Smooth muscle cell of the brain vasculature (primary cell): ENCODE results near the gene HSFX2.
"Not testable (repeated sequence)": the region's sequence is repeated elsewhere in the genome, so short reads cannot be mapped to it uniquely, and the experiment has no call there.

ENCODE experiments used
- DNase-seq: peaks from one replicate; pipeline ENCODE4 v3.0.0-alpha.2; 2012; ENCODE audit warnings: low read depth, low spot score

The HSFX2 gene, protein sequence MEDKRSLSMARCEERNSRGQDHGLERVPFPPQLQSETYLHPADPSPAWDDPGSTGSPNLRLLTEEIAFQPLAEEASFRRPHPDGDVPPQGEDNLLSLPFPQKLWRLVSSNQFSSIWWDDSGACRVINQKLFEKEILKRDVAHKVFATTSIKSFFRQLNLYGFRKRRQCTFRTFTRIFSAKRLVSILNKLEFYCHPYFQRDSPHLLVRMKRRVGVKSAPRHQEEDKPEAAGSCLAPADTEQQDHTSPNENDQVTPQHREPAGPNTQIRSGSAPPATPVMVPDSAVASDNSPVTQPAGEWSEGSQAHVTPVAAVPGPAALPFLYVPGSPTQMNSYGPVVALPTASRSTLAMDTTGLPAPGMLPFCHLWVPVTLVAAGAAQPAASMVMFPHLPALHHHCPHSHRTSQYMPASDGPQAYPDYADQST

DNA sequence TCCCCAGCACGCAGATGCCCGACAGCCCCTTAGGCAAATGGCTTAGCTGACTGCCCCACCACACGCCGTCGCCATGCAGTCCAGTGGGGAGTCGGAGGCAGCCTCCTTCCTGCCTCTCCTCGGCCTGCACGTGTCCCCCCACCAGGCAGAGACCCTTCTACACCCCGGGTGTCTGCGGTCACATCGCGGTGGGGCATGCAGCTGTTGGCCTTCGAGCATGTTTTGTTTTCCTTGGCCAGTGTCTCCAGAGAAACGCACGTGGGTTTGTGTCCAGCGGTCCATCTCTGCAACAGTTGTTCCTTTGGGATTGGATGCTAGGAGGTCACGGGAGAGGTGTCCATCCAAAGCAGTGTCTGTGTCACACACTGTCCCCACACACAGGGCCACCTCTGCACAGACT is at the start of gene HSFX2:
HSFX2 (minus strand) TSS at position 101 of the 400 bp plus-strand sequence. CDS start 614 bp downstream, outside the sequence.
- DNase-seq = not testable (repeated sequence)

DNA sequence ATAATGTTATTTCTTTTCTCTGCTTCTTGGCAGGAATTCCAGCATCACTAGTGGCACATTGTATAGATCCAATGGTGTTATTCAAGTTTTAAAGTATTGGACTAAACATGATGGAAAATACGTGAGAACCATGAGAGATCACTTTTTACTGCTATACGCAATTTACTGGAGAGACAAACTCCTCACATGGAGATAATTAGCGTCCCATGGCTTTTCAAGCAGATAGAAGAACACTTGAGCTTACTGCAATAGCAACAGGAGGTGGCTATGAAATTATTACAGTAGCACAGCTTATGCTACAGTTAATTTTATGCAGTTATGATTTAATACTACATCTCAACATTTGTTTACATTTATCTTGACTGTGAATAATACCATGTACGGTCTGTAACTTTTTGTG is 48.4 kb upstream of the HSFX2 start:
- no peak for DNase-seq

DNA sequence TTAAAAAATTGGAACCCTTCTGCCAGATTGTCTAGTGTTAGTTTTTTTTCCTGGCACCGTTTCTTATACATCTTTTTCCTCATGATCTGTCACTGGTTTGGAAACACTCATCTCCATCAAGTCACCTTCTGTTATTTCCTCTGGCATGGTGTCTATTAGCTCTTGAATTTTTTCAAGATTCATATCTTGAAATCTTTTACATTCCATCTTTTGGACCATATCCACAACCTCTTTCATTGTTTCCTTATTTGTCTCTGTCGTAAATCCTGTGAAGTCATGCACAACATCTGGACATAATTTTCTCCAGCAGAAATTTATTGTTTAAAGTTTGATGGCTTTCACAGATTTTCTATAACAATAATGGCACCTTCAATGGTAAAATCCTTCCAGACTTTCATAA is 46.7 kb upstream of the HSFX2 start:
- DNase-seq = no peak

DNA sequence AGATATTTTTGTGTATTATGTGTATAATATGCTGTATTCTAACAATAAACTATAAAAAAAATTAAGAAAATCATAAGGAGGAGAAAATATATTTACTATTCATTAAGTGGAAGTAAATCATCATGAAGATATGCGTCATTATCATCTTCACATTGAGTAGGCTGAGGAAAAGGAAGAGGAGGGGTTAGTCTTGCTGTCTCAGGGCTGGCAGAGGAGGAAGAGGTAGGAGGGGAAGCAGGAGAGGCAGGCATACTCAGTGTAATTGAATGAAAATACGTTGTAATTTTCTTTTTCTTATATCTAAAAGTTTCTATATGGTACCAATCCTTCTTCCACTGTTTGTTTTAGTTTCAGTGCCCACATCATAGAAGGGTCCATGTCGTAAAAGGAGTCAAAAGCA is 46.3 kb upstream of the HSFX2 start:
- DNase-seq = no peak

DNA sequence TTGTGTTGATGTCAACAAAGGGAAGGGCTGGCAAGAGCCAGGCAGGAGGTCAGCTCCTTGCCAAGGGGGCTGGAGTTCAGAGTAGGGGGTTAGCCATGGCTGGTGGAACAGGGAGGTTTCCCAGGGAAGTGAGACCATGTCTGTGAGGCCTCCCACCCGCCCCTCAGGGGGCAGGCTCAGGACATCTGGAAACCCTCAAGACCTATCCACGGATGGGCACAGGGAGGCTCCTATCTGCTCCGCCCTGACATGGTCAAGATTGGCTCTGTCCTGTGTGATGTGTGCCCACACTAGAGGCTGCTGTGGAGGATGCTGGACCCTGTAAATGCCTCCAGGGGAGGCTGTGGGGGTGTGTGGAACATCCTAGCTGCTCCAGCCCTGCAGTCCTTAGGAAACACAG is 44.5 kb upstream of the HSFX2 start:
- no peak for DNase-seq

DNA sequence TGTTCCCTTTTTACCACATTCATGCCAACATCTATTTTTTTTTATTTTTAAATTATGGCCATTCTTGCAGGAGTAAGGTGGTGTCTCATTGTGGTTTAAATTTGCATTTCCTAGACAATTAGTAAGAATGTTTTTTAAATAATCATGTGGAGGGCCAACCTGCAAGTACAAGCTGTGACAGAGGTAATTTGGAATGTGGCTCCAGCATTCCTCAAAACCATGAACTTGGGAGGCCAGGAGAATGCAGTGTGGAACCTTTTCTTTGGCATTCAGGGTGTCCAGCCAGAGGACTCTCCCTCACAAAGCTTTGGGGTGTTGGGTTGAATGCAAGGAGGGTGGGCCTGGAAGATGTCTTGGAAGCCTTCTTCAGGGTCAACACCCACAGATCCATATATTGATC is 43.7 kb upstream of the HSFX2 start:
- DNase-seq = no peak

DNA sequence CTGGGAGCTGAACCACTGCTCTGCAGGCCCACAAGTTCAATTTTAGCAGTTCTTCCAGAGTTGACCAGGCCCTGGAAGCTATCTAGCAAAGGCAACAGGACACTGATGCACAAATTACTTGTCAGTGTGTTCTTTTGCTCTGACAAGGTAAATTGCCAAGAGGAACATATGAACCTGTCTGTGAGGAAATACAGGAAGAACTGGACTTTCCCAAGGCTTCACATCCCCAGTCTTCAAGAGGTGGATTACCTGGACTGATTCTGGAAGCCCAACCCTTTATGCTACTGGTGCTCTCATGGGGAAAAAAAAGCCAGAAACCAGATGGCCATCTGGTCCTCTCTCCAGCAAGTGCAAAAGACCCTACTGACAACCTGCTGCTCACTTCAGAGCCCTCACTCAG is 38.4 kb upstream of the HSFX2 start:
- DNase-seq = no peak

DNA sequence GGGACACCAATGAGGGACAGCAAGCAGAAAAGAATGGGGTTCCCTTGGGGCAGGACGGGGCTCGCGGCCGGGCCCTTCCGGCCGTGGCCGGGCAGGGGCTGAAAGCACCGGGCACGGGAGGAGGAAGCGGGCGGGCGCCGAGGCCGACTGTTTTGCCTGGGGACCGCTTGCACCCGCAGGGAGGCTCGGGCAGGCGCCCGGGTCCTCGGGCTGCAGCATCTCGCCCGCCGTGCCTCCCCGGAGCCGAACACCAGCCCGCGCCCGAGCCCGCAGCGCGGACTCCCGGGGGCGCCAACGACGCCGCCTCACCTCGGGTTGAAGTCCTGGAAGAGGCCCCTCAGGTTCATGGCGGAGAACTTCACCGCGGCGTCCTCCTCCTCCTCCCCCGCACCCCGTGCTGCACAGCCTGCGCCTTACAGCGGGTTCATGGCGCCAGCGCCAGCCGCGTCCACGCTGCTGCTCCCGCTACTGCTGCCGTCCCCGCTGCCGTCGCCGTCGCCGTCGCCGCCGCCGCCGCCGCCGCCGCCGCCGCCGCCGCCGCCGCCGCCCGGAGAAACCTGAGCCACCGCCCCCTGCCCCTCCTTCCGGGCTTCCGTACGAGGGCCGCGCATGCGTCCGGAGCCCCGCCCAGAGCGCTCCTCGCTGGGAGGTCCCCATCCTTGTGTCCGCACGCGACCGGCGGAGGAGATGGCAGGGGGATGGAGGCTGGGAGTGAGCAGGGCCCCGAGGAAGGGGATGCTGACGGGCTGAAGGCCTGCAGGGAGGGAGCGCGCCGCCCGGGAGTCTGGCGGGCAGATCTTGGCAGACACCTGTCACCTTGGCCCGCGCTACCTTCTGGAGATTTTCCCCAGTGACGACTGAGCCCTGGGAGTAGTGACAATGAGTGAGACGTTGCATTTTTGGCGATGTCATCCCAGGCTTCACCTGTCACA is 36.4 kb upstream of the HSFX2 start, which contains the start of gene TMEM185A:
TMEM185A (minus strand) TSS at position 559 of the 932 bp plus-strand sequence; CDS start at position 347, 212 bp downstream.
- DNase-seq = no peak

DNA sequence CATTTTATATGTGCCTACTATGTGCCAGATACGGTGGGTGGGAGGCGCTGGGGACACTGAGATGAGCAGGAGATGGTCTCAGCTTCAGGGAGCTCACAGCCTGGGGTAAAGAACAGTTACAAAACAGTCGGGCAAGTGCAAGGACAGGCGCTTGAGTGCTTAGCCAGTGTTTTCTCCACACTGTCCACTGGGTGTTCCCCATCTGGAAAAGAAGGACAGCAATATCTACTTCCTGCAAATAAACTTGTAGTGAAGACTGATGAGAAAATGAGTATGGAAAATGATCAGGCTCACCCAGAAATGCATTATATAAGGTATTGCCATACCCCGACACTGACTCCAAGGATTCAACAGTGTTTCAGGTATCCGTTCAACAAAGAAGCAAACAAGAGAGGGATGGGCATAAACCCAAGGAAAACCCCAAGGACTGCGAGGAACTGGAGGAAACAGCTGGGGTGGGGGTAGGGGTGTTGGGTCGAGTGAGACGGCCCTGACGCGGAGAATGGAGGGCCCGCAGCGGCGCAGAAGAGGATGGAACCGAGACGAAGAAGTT is 35.6 kb upstream of the HSFX2 start:
- DNase-seq = no peak

DNA sequence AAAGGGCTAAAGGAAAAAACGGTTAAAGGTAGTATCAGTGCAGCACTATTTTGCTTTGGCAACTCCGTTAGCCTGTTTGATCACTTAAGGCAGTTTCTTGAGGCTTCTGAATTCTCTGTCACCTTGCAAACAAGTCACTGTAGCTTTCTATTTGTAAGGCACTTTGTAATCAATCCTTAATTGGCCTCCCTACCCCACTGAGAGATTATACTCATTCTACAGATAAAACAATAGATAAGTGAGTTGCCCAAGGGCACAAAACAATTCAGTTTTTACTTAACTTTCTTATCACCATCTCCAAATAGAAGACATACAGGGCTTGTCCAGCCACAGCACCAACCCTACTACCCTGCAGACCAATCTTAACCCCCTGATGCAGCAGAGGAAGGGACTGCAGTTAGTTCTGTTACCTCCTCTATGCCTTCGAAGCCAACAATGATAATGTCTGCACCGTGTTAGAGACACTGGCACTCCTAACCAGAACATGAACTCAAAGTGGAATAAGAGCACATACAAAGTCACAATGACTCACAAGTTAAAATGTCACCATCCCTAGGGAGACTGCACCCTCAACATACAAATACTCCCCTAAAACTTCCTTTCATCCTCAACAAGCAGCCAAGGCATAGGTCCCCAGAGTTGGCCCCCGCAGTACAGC is 34.7 kb upstream of the HSFX2 start:
- no peak for DNase-seq

DNA sequence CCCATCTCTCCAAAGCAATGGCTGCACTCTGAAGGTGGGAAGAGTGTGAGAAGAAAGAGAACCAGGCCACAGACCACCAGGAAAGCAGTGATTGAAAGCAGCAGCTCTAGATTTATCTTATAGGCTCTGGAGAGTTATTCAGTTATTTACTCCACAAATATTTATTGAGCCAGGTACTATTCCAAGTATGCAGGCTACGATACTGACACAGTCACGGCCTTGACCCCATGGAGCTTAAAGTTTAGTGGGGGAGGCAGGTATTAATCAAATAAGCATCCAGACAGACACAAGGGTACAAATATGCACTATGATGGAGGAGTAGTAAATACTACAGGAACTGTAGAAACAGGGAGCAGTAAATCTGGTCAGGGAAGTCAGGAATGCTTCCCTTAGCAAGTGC is 33.7 kb upstream of the HSFX2 start:
- no peak for DNase-seq

DNA sequence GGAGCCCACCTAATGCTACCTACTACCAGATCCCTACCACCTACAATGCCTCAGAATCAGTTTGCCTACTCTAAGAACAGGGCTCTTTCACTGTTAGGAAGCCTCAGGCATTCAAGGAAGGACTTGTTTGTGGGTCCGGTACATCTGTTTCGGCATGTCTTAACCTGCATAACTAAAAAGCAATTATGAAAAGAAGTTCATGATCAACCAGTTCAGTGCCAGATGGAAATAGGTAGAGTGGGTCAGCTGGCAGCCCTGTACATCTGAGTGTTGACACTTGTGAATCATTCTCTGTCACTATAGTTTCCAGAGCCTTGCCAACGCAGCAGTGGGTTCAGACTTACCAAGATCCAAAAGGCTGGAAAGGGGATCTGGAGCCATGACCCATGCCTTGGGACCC is 33.2 kb upstream of the HSFX2 start:
- DNase-seq = no peak

DNA sequence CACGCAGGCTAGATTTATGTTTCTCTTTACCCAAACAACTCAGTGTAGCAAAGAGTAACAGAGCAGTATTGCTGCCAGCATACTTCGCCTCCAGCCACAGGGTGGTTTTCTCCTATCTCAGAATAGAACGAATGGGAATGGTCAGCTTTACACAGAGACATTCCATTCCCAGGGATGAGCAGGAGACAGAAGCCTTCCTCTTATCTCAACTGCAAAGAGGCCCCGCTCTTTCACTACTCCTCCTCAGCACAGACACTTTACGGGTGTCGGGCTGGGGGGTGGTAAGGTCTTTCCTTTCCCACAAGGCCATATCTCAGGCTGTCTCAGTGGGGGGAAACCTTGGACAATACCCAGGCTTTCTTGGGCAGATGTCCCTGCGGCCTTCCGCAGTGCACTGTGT is 31.7 kb upstream of the HSFX2 start:
- not testable (repeated sequence) for DNase-seq

DNA sequence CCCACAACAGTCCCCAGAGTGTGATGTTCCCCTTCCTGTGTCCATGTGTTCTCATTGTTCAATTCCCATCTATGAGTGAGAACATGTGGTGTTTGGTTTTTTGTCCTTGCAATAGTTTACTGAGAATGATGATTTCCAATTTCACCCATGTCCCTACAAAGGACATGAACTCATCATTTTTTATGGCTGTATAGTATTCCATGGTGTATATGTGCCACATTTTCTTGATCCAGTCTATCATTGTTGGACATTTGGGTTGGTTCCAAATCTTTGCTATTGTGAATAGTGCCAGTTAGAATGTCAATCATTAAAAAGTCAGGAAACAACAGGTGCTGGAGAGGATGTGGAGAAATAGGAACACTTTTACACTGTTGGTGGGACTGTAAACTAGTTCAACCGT is 24.5 kb upstream of the HSFX2 start:
- DNase-seq = not testable (repeated sequence)

DNA sequence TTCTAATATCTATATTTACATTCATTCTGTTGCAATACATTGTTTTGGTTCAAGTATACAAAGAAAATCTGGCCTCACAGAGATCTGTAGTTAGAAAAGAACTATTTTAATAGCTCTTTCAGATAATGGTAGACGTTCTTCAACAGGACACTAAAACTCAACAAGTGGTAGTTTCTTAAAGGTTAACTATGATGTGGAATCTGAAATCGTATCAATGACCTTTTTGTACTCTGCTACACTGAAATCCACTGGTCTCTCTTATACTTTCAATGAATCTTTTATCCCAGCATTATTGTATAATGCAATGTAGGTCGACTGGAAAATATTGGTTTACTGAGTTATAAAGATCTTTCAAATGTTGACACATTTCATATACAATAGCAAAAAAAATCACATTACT is 23.8 kb upstream of the HSFX2 start:
- no peak for DNase-seq

DNA sequence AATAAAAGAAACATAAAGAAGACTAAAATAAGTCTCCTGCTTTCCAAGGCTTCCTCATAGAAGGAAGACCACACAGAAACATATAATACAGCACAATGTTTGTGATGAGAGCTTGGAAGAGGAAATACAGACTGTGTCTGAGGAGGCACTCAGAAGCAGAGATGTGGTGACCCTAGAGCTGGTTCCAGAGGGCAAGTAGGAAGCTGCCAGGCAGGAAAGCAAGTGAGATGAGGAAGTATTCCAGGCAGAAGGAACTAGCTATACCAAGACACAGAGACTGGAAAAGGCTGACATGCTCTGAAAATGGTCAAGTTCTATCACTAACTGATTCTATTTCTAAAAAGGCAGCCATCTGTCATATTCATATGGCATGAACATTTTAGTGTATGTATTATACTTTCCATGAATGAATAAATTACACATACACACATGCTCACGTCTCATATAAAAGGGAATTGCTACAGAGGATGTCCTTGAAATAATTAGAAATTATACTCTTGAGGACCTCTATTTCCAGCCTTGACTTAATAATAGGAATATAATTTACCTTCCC is 16.6 kb upstream of the HSFX2 start:
- no peak for DNase-seq

DNA sequence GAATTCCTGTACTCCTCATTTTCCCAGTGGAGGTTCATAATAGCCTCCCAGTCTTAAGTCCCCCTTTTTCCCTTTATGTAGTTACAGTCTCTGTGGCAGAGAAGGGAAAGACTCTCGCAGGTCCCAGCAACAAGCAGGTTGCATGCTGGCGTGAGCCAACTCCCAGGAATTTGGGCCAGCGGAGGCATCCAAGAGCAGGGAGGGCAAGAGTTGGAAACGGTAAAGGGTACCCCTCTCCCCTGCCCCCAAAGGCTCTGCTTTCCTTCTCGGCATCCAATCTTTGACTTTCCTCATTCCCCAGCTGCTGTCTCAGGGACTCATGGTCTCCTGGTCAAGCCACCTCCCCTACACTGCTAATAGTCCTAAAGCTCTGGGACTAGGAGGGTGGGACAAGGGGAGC is 15.4 kb upstream of the HSFX2 start:
- no peak for DNase-seq

DNA sequence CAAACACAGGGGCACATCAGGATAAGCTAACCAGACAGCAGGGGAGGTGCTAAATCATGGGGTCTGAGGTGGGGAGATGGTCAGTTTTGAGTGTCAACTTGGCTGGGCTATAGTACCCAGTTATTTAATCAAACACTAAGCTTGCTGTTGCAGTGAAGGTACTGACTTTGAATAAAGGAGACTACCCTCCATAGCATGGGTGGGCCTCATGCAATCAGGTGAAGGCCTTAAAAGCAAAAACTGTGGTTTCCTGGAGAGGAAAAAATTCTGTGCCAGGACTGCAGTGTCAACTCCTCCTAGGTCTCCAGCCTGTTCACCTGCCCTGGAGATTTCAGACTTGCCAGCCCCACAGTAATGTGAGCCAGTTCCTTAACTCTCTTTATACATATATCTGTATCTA is 12.6 kb upstream of the HSFX2 start:
- DNase-seq = no peak

DNA sequence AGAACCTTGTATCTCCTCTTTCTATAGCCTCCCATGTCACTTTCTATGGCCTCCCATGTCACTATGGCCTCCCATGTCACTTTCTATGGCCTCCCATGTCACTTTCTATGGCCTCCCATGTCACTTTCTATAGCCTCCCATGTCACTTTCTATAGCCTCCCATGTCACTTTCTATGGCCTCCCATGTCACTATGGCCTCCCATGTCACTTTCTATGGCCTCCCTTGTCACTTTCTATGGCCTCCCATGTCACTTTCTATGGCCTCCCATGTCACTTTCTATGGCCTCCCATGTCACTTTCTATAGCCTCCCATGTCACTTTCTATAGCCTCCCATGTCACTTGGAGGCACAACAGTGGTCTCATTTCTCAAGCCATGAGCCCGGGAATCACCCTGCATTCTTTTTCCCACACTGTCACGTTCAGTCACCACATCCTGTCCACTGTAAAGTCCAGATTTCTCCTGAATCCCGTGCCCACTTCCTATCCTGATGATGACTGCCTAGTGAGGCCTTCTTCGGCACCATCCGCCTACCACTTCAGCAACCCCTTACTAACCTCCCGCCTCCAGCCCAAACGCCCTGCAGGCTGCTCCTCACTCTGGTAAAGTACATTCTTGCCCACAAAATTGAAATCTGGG is 10.3 kb upstream of the HSFX2 start:
- not testable (repeated sequence) for DNase-seq

DNA sequence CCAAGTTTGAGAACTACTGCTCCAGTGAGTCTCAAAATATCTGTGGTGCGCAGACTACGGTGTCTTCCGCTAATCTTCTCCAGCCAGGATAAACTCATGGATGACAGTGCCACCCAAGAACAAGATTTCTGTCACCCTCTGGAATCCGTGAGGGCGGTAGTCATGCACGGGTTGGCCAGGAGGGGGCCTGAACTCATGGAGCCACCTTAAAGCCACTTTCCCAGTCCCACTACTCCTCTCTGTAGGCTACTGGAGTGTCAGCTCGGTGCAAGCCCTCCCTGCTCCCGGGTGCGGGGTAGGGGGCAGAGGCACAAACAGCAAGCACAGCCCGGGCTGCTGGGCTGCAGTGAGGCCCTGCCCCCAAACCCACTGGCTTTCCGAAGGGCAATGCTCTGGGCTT is 3.5 kb upstream of the HSFX2 start:
- not testable (repeated sequence) for DNase-seq

DNA sequence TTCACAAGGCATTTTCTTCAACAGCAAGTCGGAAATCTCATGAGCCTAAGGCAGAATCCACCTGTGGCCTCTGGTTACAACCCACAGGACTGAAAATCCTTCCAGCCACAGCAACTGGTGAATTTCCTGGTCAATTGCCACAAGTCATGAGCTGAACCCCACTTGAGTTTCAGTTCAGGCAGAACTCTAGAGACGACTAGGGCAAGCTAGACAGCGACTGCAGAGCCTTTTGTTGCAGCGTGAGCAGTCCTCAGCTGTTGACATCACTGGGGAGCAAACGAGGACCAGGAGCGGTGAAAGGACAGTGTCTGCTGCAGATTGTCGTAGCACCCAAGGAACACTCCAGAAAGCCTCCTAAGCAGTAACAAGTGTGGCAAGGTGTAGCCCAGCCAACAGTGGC is 829 bp upstream of the HSFX2 start:
- DNase-seq = not testable (repeated sequence)
